ENCODE measurements around the gene GGT7.
A peak's percentile ranks its signal among the peaks of the same experiment; 100 is the strongest.

GGT7 gene

DNA sequence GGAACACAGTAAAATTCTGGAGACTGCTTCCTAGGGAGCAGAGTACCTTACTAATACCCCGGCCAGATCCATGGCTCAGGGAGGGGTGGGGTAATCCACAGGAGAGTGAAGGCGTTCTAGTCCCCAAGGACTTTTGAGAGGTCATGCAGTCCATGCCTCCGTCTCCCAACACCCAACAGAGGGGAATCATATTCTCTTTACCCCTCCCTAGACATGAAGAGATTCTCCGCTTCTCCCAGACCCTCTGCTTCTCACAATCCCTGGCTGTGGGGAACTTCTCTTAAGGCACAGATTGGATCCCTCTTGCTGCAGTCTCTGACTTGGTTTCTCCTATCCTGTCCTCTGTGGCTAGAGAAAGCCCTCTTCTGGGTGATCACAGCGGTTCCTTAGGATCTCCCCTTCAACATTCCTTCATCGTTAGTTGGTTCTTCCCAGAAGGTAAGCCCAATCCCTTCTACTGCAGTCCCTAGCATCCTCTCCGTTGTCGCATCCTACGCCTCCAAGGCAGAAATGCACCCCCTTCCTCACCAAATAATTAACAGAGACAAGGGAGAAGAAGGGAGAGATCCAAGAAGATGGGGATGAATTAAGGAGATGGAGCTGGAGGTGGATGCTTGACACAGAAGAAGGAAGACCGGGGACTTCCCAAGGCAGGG lies 562 bp downstream of the GGT7 start:
- peak overlapping the region; percentile 61 to 79 (median 69) for H3K4me3 ChIP-seq (ENCODE audit: low read depth in 1 of 5, low read length in 5 of 5)
- peak overlapping the region; percentile 52 to 76 (median 66) for H3K9ac ChIP-seq (ENCODE audit: low read length in 5 of 5)
- no peaks in the 10 kb centered on the region for H3K9me3 ChIP-seq (ENCODE audit: control insufficient read depth in 5 of 5, low read length in 5 of 5)
- no peaks in the 10 kb centered on the region for H3K36me3 ChIP-seq (ENCODE audit: control insufficient read depth in 5 of 5, insufficient read depth in 5 of 5, low read length in 5 of 5)
- H3K27me3 ChIP-seq (ENCODE audit: control insufficient read depth in 5 of 5, insufficient read depth in 4 of 5, low read length in 5 of 5) = no peaks in the 10 kb centered on the region
- H3K27ac ChIP-seq (ENCODE audit: low read depth, low read length) = no peak overlapping the region
- H3K4me1 ChIP-seq (ENCODE audit: control insufficient read depth in 5 of 5, insufficient read depth in 5 of 5, low read length in 5 of 5) = peaks cover 5 to 52% (median 35%) of the 10 kb centered on the region in 5 donors

GRCh38 chr20:34871320-34871926 lies 1.2 kb downstream of the GGT7 start:
- no peaks in the 10 kb centered on the region for H3K36me3 ChIP-seq (ENCODE audit: control insufficient read depth in 5 of 5, insufficient read depth in 5 of 5, low read length in 5 of 5)
- no peaks in the 10 kb centered on the region for H3K9me3 ChIP-seq (ENCODE audit: control insufficient read depth in 5 of 5, low read length in 5 of 5)
- no peaks in the 10 kb centered on the region for H3K27me3 ChIP-seq (ENCODE audit: control insufficient read depth in 5 of 5, insufficient read depth in 4 of 5, low read length in 5 of 5)
- H3K4me1 ChIP-seq (ENCODE audit: control insufficient read depth in 5 of 5, insufficient read depth in 5 of 5, low read length in 5 of 5) = peaks cover 5 to 46% (median 35%) of the 10 kb centered on the region in 5 donors
- no peak overlapping the region for H3K27ac ChIP-seq (ENCODE audit: low read depth, low read length)
- H3K9ac ChIP-seq (ENCODE audit: low read length in 5 of 5) = peak overlapping the region in 3 of 5 donors; percentile 66 to 76 (median 75)
- peak overlapping the region in 4 of 5 donors; percentile 61 to 79 (median 66) for H3K4me3 ChIP-seq (ENCODE audit: low read depth in 1 of 5, low read length in 5 of 5)

DNA sequence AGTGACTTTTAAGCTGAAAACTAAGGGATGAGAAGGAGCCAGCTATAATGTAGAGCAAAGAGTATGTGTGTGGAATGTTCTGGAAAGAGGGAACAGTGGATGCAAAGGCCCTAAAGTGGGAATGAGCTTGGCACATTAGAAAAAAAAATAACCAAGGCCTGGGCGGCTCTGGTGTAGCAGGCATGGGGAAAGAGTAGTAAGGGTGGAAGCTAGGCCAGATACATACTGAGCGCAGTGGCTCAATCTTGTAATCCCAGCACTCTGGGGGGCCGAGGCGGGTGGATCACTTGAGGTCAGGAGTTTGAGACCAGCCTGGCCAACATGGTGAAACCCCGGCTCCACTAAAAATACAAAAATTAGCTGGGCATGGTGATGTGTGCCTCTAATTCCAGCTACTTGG lies 8.4 kb downstream of the GGT7 start:
- no peak overlapping the region for H3K27ac ChIP-seq (ENCODE audit: low read depth, low read length)
- H3K27me3 ChIP-seq (ENCODE audit: control insufficient read depth in 5 of 5, insufficient read depth in 4 of 5, low read length in 5 of 5) = no peaks in the 10 kb centered on the region
- H3K4me3 ChIP-seq (ENCODE audit: low read depth in 1 of 5, low read length in 5 of 5) = no peak overlapping the region
- H3K9me3 ChIP-seq (ENCODE audit: control insufficient read depth in 5 of 5, low read length in 5 of 5) = no peaks in the 10 kb centered on the region
- H3K36me3 ChIP-seq (ENCODE audit: control insufficient read depth in 5 of 5, insufficient read depth in 5 of 5, low read length in 5 of 5) = peaks cover 4 to 17% (median 9%) of the 10 kb centered on the region in 5 donors
- H3K4me1 ChIP-seq (ENCODE audit: control insufficient read depth in 5 of 5, insufficient read depth in 5 of 5, low read length in 5 of 5) = peaks cover 0 to 10% (median 4%) of the 10 kb centered on the region in 5 donors
- peak overlapping the region in 1 of 5 donors; percentile 62 for H3K9ac ChIP-seq (ENCODE audit: low read length in 5 of 5)

- H3K27ac ChIP-seq (ENCODE audit: low read depth, low read length) = no peak overlapping the region
- H3K4me3 ChIP-seq (ENCODE audit: low read depth in 1 of 5, low read length in 5 of 5) = no peak overlapping the region
- peaks cover 4 to 17% (median 10%) of the 10 kb centered on the region in 5 donors for H3K36me3 ChIP-seq (ENCODE audit: control insufficient read depth in 5 of 5, insufficient read depth in 5 of 5, low read length in 5 of 5)
- no peaks in the 10 kb centered on the region for H3K27me3 ChIP-seq (ENCODE audit: control insufficient read depth in 5 of 5, insufficient read depth in 4 of 5, low read length in 5 of 5)
- peaks cover 0 to 10% (median 4%) of the 10 kb centered on the region in 5 donors for H3K4me1 ChIP-seq (ENCODE audit: control insufficient read depth in 5 of 5, insufficient read depth in 5 of 5, low read length in 5 of 5)
- H3K9me3 ChIP-seq (ENCODE audit: control insufficient read depth in 5 of 5, low read length in 5 of 5) = no peaks in the 10 kb centered on the region
- H3K9ac ChIP-seq (ENCODE audit: low read length in 5 of 5) = no peak overlapping the region
These were observed 9.2 kb downstream of the GGT7 start for GRCh38 chr20:34863421-34863965.

GRCh38 chr20:34862724-34863123 lies 9.9 kb downstream of the GGT7 start:
- Histone ChIP-seq H3K27ac (ENCODE audit: low read depth, low read length) (no peak overlapping the region), H3K9me3 (ENCODE audit: control insufficient read depth in 5 of 5, low read length in 5 of 5) (no peaks in the 10 kb centered on the region), H3K4me3 (ENCODE audit: low read depth in 1 of 5, low read length in 5 of 5) (no peak overlapping the region), H3K9ac (ENCODE audit: low read length in 5 of 5) (no peak overlapping the region), H3K36me3 (ENCODE audit: control insufficient read depth in 5 of 5, insufficient read depth in 5 of 5, low read length in 5 of 5) (peaks cover 4 to 17% (median 10%) of the 10 kb centered on the region in 5 donors), H3K27me3 (ENCODE audit: control insufficient read depth in 5 of 5, insufficient read depth in 4 of 5, low read length in 5 of 5) (no peaks in the 10 kb centered on the region), H3K4me1 (ENCODE audit: control insufficient read depth in 5 of 5, insufficient read depth in 5 of 5, low read length in 5 of 5) (peaks cover 0 to 7% (median 2%) of the 10 kb centered on the region in 5 donors)

DNA sequence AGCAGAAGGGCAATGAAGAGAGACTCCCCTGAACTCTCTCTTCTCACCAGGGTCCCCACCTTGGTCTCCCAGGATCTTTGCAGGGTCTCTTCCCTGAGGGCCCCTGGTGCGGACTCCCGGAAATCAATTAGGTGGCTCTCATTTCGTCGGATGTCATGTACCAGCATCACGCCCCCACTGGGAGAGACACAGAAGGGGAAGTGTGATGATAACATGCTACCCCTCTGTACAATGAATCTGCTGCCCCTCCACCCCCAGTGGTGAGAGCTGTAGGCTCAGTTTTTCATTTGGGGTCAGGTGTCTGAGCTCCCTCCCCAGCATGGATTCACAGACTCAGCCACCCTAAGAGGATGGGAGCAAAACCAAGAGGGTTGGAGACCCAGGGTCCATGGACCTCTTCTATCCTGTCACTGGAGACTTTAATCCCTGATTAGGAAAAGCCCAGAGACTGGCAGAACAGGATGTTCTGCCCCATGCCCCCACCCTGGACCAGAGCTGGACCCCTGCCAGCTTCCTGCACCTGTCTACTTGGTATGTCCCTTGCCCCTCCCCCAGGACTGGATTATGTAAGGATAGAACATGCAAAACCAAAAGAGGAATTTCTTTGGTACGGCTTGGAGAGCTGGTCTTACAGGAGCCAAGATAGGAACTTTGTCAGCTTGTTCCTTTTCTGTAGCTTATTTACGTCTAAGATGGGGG lies 11.1 kb downstream of the GGT7 start:
- Histone ChIP-seq H3K9me3 (ENCODE audit: control insufficient read depth in 5 of 5, low read length in 5 of 5) (no peaks in the 10 kb centered on the region), H3K4me1 (ENCODE audit: control insufficient read depth in 5 of 5, insufficient read depth in 5 of 5, low read length in 5 of 5) (peaks cover 0 to 5% (median 0%) of the 10 kb centered on the region in 5 donors), H3K36me3 (ENCODE audit: control insufficient read depth in 5 of 5, insufficient read depth in 5 of 5, low read length in 5 of 5) (peaks cover 4 to 23% (median 14%) of the 10 kb centered on the region in 5 donors), H3K9ac (ENCODE audit: low read length in 5 of 5) (no peak overlapping the region), H3K27ac (ENCODE audit: low read depth, low read length) (no peak overlapping the region), H3K27me3 (ENCODE audit: control insufficient read depth in 5 of 5, insufficient read depth in 4 of 5, low read length in 5 of 5) (no peaks in the 10 kb centered on the region), H3K4me3 (ENCODE audit: low read depth in 1 of 5, low read length in 5 of 5) (no peak overlapping the region)

- no peak overlapping the region for H3K9ac ChIP-seq (ENCODE audit: low read length in 5 of 5)
- peaks cover 0 to 5% (median 0%) of the 10 kb centered on the region in 5 donors for H3K4me1 ChIP-seq (ENCODE audit: control insufficient read depth in 5 of 5, insufficient read depth in 5 of 5, low read length in 5 of 5)
- H3K9me3 ChIP-seq (ENCODE audit: control insufficient read depth in 5 of 5, low read length in 5 of 5) = no peaks in the 10 kb centered on the region
- H3K27ac ChIP-seq (ENCODE audit: low read depth, low read length) = no peak overlapping the region
- H3K4me3 ChIP-seq (ENCODE audit: low read depth in 1 of 5, low read length in 5 of 5) = no peak overlapping the region
- H3K36me3 ChIP-seq (ENCODE audit: control insufficient read depth in 5 of 5, insufficient read depth in 5 of 5, low read length in 5 of 5) = peaks cover 4 to 33% (median 24%) of the 10 kb centered on the region in 5 donors
- no peaks in the 10 kb centered on the region for H3K27me3 ChIP-seq (ENCODE audit: control insufficient read depth in 5 of 5, insufficient read depth in 4 of 5, low read length in 5 of 5)
These were observed 12.7 kb downstream of the GGT7 start for GRCh38 chr20:34859826-34860545.

DNA sequence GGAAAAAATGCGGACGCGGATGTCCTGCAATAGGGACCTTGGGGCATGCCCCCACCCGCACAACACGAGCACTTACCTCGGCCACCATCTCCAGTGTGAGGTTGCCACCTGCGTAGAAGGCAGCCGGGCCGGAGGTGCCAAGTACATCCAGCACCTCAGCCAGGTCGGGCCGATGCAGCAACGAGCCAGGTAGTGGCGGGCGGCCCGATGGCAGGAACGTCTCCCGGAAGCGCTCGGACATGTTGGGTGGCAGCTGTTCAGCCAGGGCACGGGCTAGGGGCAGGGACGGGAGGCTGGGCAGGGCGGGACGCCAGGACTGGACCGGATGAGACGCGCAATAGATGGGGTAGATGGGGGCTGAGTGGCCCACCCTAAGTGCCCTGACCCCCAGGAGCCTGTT lies 13.3 kb downstream of the GGT7 start:
- Histone ChIP-seq H3K36me3 (ENCODE audit: control insufficient read depth in 5 of 5, insufficient read depth in 5 of 5, low read length in 5 of 5) (peaks cover 4 to 40% (median 24%) of the 10 kb centered on the region in 5 donors), H3K27ac (ENCODE audit: low read depth, low read length) (no peak overlapping the region), H3K9me3 (ENCODE audit: control insufficient read depth in 5 of 5, low read length in 5 of 5) (no peaks in the 10 kb centered on the region), H3K27me3 (ENCODE audit: control insufficient read depth in 5 of 5, insufficient read depth in 4 of 5, low read length in 5 of 5) (no peaks in the 10 kb centered on the region), H3K4me3 (ENCODE audit: low read depth in 1 of 5, low read length in 5 of 5) (no peak overlapping the region), H3K4me1 (ENCODE audit: control insufficient read depth in 5 of 5, insufficient read depth in 5 of 5, low read length in 5 of 5) (peaks cover 0 to 5% (median 0%) of the 10 kb centered on the region in 5 donors), H3K9ac (ENCODE audit: low read length in 5 of 5) (no peak overlapping the region)

- no peaks in the 10 kb centered on the region for H3K9me3 ChIP-seq (ENCODE audit: control insufficient read depth in 5 of 5, low read length in 5 of 5)
- no peak overlapping the region for H3K4me3 ChIP-seq (ENCODE audit: low read depth in 1 of 5, low read length in 5 of 5)
- H3K27me3 ChIP-seq (ENCODE audit: control insufficient read depth in 5 of 5, insufficient read depth in 4 of 5, low read length in 5 of 5) = no peaks in the 10 kb centered on the region
- peaks cover 6 to 75% (median 53%) of the 10 kb centered on the region in 5 donors for H3K36me3 ChIP-seq (ENCODE audit: control insufficient read depth in 5 of 5, insufficient read depth in 5 of 5, low read length in 5 of 5)
- H3K9ac ChIP-seq (ENCODE audit: low read length in 5 of 5) = no peak overlapping the region
- no peaks in the 10 kb centered on the region for H3K4me1 ChIP-seq (ENCODE audit: control insufficient read depth in 5 of 5, insufficient read depth in 5 of 5, low read length in 5 of 5)
- H3K27ac ChIP-seq (ENCODE audit: low read depth, low read length) = no peak overlapping the region
These were observed 20.4 kb downstream of the GGT7 start for GRCh38 chr20:34852298-34852697.
